NCI-H748 treated with DMSO at 0.1 percent for 48 hours (cell line): ENCODE results near the gene ANAPC1.
A peak's percentile ranks its signal among the peaks of the same experiment; 100 is the strongest.
"Not testable (repeated sequence)": the region's sequence is repeated elsewhere in the genome, so short reads cannot be mapped to it uniquely, and the experiment has no call there.

Experiments used
- DNase-seq: peaks from one replicate; lab custom pipeline; 2025; lab: John Stamatoyannopoulos, UW

ANAPC1 gene

GRCh38 chr2:111903930-111904439 is 20.0 kb upstream of the ANAPC1 start:
- no peak for DNase-seq

DNA sequence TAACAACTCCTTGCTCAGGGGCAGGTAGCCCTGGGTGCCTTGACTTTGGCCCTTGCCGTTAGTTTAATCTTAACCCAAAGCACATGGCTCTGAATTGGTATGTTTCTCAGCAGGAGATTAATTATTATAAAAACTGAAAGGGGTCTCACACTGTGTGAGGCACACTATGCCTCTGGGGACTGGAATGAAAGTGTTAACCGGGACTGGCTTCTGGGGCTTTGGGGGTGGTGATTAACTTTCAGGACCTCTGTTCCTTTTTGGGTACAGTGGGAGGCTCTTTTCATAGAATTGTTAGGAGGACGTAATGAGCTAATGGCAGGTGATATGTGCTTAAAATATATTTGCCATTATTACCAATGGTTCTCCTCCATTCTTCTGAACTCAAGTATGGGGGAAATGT is 19.5 kb upstream of the ANAPC1 start:
- no peak for DNase-seq

- no peak for DNase-seq
Observed at GRCh38 chr2:111900859-111901258, 16.9 kb upstream of the ANAPC1 start.

DNA sequence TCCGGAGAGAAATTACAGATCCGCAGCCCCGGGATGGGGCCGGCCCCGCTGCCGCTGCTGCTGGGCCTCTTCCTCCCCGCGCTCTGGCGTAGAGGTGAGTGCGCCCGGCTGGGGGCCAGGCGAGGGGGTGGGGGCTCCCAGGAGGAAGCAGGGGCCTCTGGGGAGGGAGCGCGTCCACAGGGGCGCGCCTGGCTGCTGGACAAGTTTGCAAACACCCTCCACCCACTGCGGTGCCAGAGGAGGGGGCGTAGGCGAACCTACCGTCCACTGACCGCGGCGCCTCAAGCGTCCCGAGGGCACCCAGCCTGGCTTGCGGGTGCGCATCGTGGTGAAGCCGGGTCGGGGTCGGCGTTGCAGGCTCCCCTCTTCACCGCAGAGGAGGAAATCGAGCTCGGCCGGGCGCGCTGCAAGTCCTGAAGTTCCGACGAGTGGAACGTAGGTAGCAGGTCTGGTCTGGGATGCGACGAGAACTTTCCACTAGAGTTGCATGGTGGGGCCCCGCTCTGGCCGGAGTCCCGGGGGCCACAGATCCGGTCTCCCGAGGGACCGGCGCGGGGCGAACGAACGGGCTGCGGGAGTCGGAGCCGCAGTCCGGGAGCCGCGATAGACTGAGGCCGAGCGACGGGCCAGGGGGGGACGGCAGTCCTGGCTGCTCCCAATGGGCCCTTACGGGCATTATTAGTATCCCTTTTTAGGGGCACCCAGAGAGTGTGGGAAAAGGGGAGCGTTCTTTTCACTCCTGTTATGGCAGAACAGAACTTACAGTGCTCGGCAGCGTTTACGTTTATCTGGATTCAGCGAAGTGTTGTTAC is 14.9 kb upstream of the ANAPC1 start:
- no peak for DNase-seq

DNA sequence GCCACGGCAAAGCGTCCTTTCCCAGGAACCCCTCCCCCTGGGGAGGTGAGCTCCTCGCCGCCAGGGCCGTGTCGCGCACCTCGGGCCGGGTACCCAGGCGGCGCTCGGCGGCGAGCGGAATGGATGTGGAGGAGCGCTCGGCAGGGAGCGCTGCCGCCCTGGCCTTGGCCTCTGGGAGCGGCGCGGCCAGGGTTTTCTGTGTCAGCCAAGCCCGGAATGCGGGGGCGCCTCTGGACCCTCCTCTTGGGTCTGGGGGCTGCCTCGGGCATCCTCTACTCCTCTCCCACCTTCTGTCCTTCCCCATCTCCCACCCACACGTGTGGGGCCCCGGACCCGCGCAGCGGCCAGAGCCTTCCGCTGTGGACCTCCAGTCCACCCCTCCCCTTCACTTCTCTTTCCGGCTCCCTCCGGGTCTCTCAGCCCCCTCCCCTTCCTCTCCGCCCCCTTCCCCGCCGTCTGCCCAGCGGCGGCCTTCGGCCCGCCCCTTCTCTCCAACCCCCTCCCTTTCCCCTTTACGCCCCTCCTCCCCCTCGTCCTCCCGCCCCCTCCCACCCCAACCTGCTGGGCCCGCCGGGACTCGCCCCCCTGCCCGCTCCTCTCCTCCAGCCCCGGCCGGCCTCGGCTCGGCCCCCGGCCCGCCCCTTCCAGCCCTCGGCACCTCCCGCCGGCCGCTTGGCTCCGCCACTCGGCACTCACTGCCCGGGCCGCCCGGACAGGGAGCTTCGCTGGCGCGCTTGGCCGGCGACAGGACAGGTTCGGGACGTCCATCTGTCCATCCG is 14.1 kb upstream of the ANAPC1 start, which contains the start of gene MERTK:
TSS of gene MERTK (plus strand) at position 684 of the 779 bp plus-strand sequence. CDS start 129 bp downstream, outside the sequence.
- DNase-seq, result peak; percentile 74

GRCh38 chr2:111897630-111897923 is 13.6 kb upstream of the ANAPC1 start:
- DNase-seq, result no peak

- no peak for DNase-seq
Observed at GRCh38 chr2:111896576-111896975, 12.6 kb upstream of the ANAPC1 start.

- DNase-seq, result no peak
Observed at GRCh38 chr2:111896024-111896423, 12.0 kb upstream of the ANAPC1 start.

GRCh38 chr2:111884592-111884964 is 585 bp upstream of the ANAPC1 start:
- DNase-seq, result no peak

GRCh38 chr2:111872806-111873205 is 11.2 kb downstream of the ANAPC1 start:
- not testable (repeated sequence) for DNase-seq

DNA sequence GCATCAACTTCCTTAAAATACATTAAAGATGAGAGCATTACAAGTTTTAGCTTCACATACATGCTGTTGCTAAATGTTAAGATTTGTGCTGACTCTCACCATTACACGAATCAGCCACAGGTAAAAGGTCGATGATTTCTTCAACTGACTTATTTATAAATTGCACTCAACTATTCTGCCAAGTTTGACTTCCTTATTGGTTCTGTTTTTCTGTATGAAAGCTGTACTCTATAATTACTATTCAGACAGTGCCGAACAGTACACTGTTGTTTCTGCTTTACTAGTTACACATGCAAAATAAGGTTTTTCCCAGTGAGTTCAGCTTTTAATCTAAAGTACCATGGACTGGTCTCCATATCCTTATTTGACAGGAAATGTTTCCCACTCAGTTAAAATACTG is 18.9 kb downstream of the ANAPC1 start:
- not testable (repeated sequence) for DNase-seq

DNA sequence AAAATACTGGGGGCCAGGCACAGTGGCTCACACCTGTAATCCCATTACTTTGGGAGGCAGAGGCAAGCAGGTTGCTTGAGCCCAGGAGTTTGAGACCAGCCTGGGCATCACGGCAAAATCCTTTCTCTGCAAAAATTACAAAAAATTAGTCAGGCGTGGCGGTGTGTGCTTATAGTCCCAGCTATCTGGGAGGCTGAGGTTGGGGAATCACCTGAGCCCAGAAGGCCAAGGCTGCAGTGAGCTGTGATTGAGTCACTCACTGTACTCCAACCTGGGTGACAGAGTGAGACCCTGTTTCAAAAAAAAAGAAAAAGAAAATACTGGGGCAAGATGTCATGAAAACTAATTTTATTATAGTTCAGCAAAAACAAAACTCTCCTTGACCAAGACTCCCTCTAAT is 24.0 kb downstream of the ANAPC1 start:
- DNase-seq, result not testable (repeated sequence)

- DNase-seq, result not testable (repeated sequence)
Observed at GRCh38 chr2:111852544-111852943, 31.4 kb downstream of the ANAPC1 start.

- DNase-seq, result not testable (repeated sequence)
Observed at GRCh38 chr2:111850646-111851045, 33.3 kb downstream of the ANAPC1 start.

- DNase-seq, result not testable (repeated sequence)
Observed at GRCh38 chr2:111839625-111840282, 44.2 kb downstream of the ANAPC1 start.

DNA sequence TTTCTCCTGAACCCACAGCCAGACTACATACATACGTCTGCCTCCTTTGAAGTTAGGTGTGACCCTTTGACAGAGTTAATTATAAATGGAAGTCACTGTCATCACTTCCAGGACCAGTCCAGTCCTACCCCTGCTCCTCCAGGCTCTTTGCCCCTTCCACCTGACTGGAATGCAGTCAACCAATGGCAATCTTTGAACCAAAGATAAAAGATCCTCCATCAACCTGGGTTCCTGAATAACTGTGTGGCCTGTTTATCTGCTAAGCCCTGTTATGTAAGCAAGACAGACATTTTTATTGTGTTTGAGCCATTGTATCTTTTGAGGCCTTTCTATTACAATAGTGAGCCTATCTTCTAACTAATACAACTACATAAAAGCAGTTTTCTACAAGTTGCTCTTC is 45.0 kb downstream of the ANAPC1 start:
- DNase-seq, result not testable (repeated sequence)

DNA sequence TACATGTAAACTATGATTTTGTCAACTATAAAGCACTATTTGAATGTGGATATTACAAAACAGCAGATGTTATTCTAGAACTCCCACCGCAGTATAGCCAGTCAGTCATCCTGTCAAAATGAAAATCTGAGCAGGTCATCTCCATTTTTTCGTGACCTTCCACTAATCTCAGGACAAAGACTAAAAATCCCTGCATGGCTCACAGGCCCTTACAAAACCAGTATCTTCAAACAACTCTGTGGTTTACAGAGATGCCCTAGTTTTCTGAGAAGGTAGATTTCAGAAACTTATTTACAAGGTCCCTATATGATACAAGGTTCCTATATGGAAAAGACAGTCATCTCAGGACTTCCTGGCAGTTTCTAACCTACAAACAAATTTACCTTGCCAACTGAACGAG is 49.8 kb downstream of the ANAPC1 start:
- DNase-seq, result not testable (repeated sequence)

- not testable (repeated sequence) for DNase-seq
Observed at GRCh38 chr2:111830479-111830878, 53.5 kb downstream of the ANAPC1 start.

- not testable (repeated sequence) for DNase-seq
Observed at GRCh38 chr2:111828217-111828766, 55.7 kb downstream of the ANAPC1 start.

- not testable (repeated sequence) for DNase-seq
Observed at GRCh38 chr2:111812970-111813622, 70.9 kb downstream of the ANAPC1 start.

GRCh38 chr2:111790633-111791032 is 93.4 kb downstream of the ANAPC1 start:
- DNase-seq, result not testable (repeated sequence)

GRCh38 chr2:111784081-111784480 is 99.9 kb downstream of the ANAPC1 start:
- not testable (repeated sequence) for DNase-seq
